Loucy (cell line): Measurements from ENCODE around the gene S100A3.

Experiments used
- CTCF ChIP-seq: fragments of 200-600 bp; sonication (generic); conservative IDR thresholded peaks from 2 replicates; pipeline ENCODE4 v1.5.1; 2014; ENCODE audit warnings: mild to moderate bottlenecking, antibody characterized with exemption, low read length
- EZH2phosphoT487 ChIP-seq: fragments of 200-600 bp; IDR thresholded peaks from 2 replicates; pipeline ENCODE4 v1.6.1; 2018; ENCODE audit warnings: antibody characterized with exemption, mild to moderate bottlenecking, moderate library complexity, borderline replicate concordance

DNA sequence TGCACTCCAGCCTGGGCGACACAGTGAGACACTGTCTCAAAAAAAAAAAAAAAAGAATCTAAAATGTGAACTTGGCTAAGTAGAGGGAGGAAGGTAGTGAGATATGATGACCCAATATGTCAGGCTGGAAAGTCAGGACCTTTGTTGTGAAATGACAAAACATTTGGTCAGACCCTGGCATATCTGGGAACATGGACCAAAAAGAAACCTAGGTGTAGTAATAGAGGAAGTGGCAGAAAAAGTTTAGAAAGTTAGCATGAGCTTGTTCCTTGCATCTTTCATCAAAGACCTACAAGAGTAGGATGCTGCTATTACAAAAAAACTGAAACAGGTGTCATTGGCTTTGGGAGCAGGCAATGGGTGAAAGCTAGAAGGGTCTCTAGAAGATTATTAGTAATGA is 7.3 kb upstream of the S100A3 start:
- TF ChIP-seq CTCF (no peak), EZH2phosphoT487 (no peak)
